ENCODE results near the gene P3H2.

Gene P3H2

GRCh38 chr3:190032923-190033322 lies 87.8 kb downstream of the P3H2 start:
- no peaks in the 10 kb centered on the region for H3K9me3 ChIP-seq (ENCODE audit: insufficient read depth, low read length)
- H3K4me3 ChIP-seq (ENCODE audit: insufficient read length, low read depth) = no peak overlapping the region
- TF ChIP-seq SUZ12 (IDR thresholded peaks at IDR 0.05; ENCODE audit: extremely low read depth, insufficient read depth, insufficient read length) (no peak), ZNF274 (IDR thresholded peaks at IDR 0.05; ENCODE audit: low read depth, low read length) (no peak), YY1 (IDR thresholded peaks at IDR 0.05; ENCODE audit: insufficient read depth, insufficient read length) (no peak)
- no peak overlapping the region for H3K9ac ChIP-seq (ENCODE audit: insufficient read length, low read depth)
- H3K4me1 ChIP-seq (ENCODE audit: insufficient read depth, insufficient read length) = no peaks in the 10 kb centered on the region
- H3K27me3 ChIP-seq (ENCODE audit: insufficient read depth, insufficient read length) = no peaks in the 10 kb centered on the region
- no peak for DNase-seq (ENCODE audit: low read depth, low spot score)
- H3K36me3 ChIP-seq (ENCODE audit: insufficient read depth, insufficient read length, low read length) = no peaks in the 10 kb centered on the region

GRCh38 chr3:190031887-190032752 lies 88.6 kb downstream of the P3H2 start:
- Histone ChIP-seq H3K27me3 (ENCODE audit: insufficient read depth, insufficient read length) (no peaks in the 10 kb centered on the region), H3K9me3 (ENCODE audit: insufficient read depth, low read length) (no peaks in the 10 kb centered on the region), H3K4me3 (ENCODE audit: insufficient read length, low read depth) (no peak overlapping the region), H3K36me3 (ENCODE audit: insufficient read depth, insufficient read length, low read length) (no peaks in the 10 kb centered on the region), H3K9ac (ENCODE audit: insufficient read length, low read depth) (no peak overlapping the region), H3K4me1 (ENCODE audit: insufficient read depth, insufficient read length) (no peaks in the 10 kb centered on the region)
- no peak for DNase-seq (ENCODE audit: low read depth, low spot score)
- TF ChIP-seq ZNF274 (IDR thresholded peaks at IDR 0.05; ENCODE audit: low read depth, low read length) (no peak), SUZ12 (IDR thresholded peaks at IDR 0.05; ENCODE audit: extremely low read depth, insufficient read depth, insufficient read length) (no peak), YY1 (IDR thresholded peaks at IDR 0.05; ENCODE audit: insufficient read depth, insufficient read length) (no peak)

- Histone ChIP-seq H3K36me3 (ENCODE audit: insufficient read depth, insufficient read length, low read length) (no peaks in the 10 kb centered on the region), H3K9me3 (ENCODE audit: insufficient read depth, low read length) (no peaks in the 10 kb centered on the region), H3K27me3 (ENCODE audit: insufficient read depth, insufficient read length) (no peaks in the 10 kb centered on the region), H3K4me3 (ENCODE audit: insufficient read length, low read depth) (no peak overlapping the region), H3K4me1 (ENCODE audit: insufficient read depth, insufficient read length) (no peaks in the 10 kb centered on the region), H3K9ac (ENCODE audit: insufficient read length, low read depth) (no peak overlapping the region)
- DNase-seq (ENCODE audit: low read depth, low spot score) = no peak
- TF ChIP-seq ZNF274 (IDR thresholded peaks at IDR 0.05; ENCODE audit: low read depth, low read length) (no peak), SUZ12 (IDR thresholded peaks at IDR 0.05; ENCODE audit: extremely low read depth, insufficient read depth, insufficient read length) (no peak), YY1 (IDR thresholded peaks at IDR 0.05; ENCODE audit: insufficient read depth, insufficient read length) (no peak)
Measured at GRCh38 chr3:190027116-190027515, 93.6 kb downstream of the P3H2 start.

GRCh38 chr3:190026154-190026553 lies 94.5 kb downstream of the P3H2 start:
- TF ChIP-seq ZNF274 (IDR thresholded peaks at IDR 0.05; ENCODE audit: low read depth, low read length) (no peak), YY1 (IDR thresholded peaks at IDR 0.05; ENCODE audit: insufficient read depth, insufficient read length) (no peak)
- Histone ChIP-seq H3K36me3 (ENCODE audit: insufficient read depth, insufficient read length, low read length) (no peaks in the 10 kb centered on the region), H3K27me3 (ENCODE audit: insufficient read depth, insufficient read length) (no peaks in the 10 kb centered on the region), H3K4me1 (ENCODE audit: insufficient read depth, insufficient read length) (no peaks in the 10 kb centered on the region), H3K9me3 (ENCODE audit: insufficient read depth, low read length) (no peaks in the 10 kb centered on the region), H3K9ac (ENCODE audit: insufficient read length, low read depth) (no peak overlapping the region), H3K4me3 (ENCODE audit: insufficient read length, low read depth) (no peak overlapping the region)
- DNase-seq (ENCODE audit: low read depth, low spot score) = no peak

DNA sequence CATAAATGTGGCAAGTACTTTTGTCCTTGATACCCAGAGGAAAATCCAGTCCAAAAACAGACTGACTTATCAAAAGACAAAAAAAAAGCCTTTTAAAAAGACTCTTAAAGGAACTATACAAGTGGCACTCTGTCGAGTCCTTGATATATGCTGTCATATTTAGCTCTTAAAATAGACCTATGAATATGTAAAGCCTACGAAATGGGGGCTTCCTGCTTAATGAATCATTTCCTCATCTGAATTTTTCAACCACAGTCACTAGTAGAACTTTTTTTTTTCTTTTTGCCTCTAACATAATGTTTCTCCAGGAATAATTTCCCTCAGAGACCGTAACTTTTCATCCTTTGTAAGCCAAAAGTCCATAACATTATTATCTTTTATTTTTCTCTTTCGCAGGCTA lies 95.8 kb downstream of the P3H2 start:
- Histone ChIP-seq H3K9me3 (ENCODE audit: insufficient read depth, low read length) (no peaks in the 10 kb centered on the region), H3K27me3 (ENCODE audit: insufficient read depth, insufficient read length) (no peaks in the 10 kb centered on the region), H3K9ac (ENCODE audit: insufficient read length, low read depth) (no peak overlapping the region), H3K4me3 (ENCODE audit: insufficient read length, low read depth) (no peak overlapping the region), H3K36me3 (ENCODE audit: insufficient read depth, insufficient read length, low read length) (no peaks in the 10 kb centered on the region), H3K4me1 (ENCODE audit: insufficient read depth, insufficient read length) (no peaks in the 10 kb centered on the region)
- no peak for TF ChIP-seq YY1 (IDR thresholded peaks at IDR 0.05; ENCODE audit: insufficient read depth, insufficient read length)
- no peak for TF ChIP-seq ZNF274 (IDR thresholded peaks at IDR 0.05; ENCODE audit: low read depth, low read length)
- no peak for TF ChIP-seq SUZ12 (IDR thresholded peaks at IDR 0.05; ENCODE audit: extremely low read depth, insufficient read depth, insufficient read length)
- DNase-seq (ENCODE audit: low read depth, low spot score) = no peak

DNA sequence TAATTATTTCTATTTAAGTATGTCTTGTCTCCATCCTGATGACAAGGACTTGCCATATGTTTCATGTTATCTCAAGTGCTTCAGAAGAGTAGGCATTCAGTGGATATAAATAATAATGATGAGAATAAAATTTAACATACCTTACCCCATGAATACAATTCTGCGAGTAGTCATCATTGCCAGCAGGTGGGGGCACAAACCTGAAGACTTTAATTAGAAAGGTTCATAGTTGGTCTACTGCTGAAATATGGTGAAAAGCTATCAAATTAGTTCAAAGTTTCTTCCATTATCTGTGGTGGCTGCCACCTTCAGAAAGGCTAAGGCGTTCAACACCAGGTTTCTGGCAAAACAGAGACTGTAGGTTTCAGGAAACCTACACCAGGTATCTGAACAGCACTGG lies 100.9 kb downstream of the P3H2 start:
- Histone ChIP-seq H3K9ac (ENCODE audit: insufficient read length, low read depth) (no peak overlapping the region), H3K9me3 (ENCODE audit: insufficient read depth, low read length) (no peaks in the 10 kb centered on the region), H3K27me3 (ENCODE audit: insufficient read depth, insufficient read length) (no peaks in the 10 kb centered on the region), H3K4me1 (ENCODE audit: insufficient read depth, insufficient read length) (no peaks in the 10 kb centered on the region), H3K36me3 (ENCODE audit: insufficient read depth, insufficient read length, low read length) (no peaks in the 10 kb centered on the region), H3K4me3 (ENCODE audit: insufficient read length, low read depth) (no peak overlapping the region)
- no peak for TF ChIP-seq YY1 (IDR thresholded peaks at IDR 0.05; ENCODE audit: insufficient read depth, insufficient read length)
- no peak for TF ChIP-seq SUZ12 (IDR thresholded peaks at IDR 0.05; ENCODE audit: extremely low read depth, insufficient read depth, insufficient read length)
- no peak for TF ChIP-seq ZNF274 (IDR thresholded peaks at IDR 0.05; ENCODE audit: low read depth, low read length)
- DNase-seq (ENCODE audit: low read depth, low spot score) = no peak

DNA sequence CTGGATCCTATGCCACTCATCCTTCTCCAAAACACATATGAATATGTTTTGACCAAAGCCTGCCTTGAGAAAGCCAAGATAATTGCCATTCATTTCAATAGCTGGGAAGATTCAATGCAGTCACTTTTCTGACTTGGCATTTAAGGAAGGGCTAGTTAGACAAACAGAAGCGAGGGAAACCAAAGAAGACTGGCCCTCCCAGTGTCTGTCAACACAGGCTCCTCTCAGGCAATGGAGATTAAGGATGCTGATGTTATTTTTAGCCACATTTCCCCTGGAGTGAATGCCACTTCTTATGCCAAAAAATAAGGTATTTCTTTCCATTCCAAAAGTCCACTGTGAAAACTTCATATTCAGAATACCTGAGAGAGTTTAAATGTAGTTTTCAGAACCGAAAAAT lies 101.7 kb downstream of the P3H2 start:
- H3K9me3 ChIP-seq (ENCODE audit: insufficient read depth, low read length) = no peaks in the 10 kb centered on the region

More for the DNA sequence above, 101.7 kb downstream of the P3H2 start:
- TF ChIP-seq SUZ12 (IDR thresholded peaks at IDR 0.05; ENCODE audit: extremely low read depth, insufficient read depth, insufficient read length) (no peak), YY1 (IDR thresholded peaks at IDR 0.05; ENCODE audit: insufficient read depth, insufficient read length) (no peak)
- Histone ChIP-seq H3K4me3 (ENCODE audit: insufficient read length, low read depth) (no peak overlapping the region), H3K27me3 (ENCODE audit: insufficient read depth, insufficient read length) (no peaks in the 10 kb centered on the region), H3K4me1 (ENCODE audit: insufficient read depth, insufficient read length) (peaks cover 4% of the 10 kb centered on the region), H3K9ac (ENCODE audit: insufficient read length, low read depth) (no peak overlapping the region), H3K36me3 (ENCODE audit: insufficient read depth, insufficient read length, low read length) (no peaks in the 10 kb centered on the region)
- DNase-seq (ENCODE audit: low read depth, low spot score) = no peak
